IgD-negative memory B cell (primary cell): Measurements from ENCODE around the gene PDE8A. TPM values are rescaled to one million over a fixed set of nuclear protein-coding genes. Genes with fewer than 3 reads are reported as not detected.

Source experiments
- H3K27ac Mint-ChIP-seq, 3 donors: one replicate each; pipeline ENCODE4 v1.8.0; 2020 to 2022; ENCODE audit warnings: mild to moderate bottlenecking in 3 of 3, mixed read lengths in 3 of 3, moderate library complexity in 1 of 3
- H3K27me3 Mint-ChIP-seq: one replicate; pipeline ENCODE4 v1.8.0; 2021; ENCODE audit warnings: mixed read lengths
- H3K36me3 Mint-ChIP-seq: one replicate; pipeline ENCODE4 v1.8.0; 2020; ENCODE audit warnings: mild to moderate bottlenecking, mixed read lengths
- H3K4me1 Mint-ChIP-seq, 3 donors: one replicate each; pipeline ENCODE4 v1.8.0; 2020 to 2022; ENCODE audit warnings: mixed read lengths in 3 of 3, mild to moderate bottlenecking in 1 of 3
- H3K4me3 Mint-ChIP-seq, 4 donors: one replicate each; pipeline ENCODE4 v1.8.0; 2020 to 2022; ENCODE audit warnings: mild to moderate bottlenecking in 4 of 4, mixed read lengths in 4 of 4, moderate library complexity in 3 of 4
- H3K9me3 Mint-ChIP-seq, 3 donors: one replicate each; pipeline ENCODE4 v1.8.0; 2020 to 2021; ENCODE audit warnings: mixed read lengths in 3 of 3, mild to moderate bottlenecking in 1 of 3
- polyA plus RNA-seq: library from polyadenylated mRNA; unstranded; fragments of 300-500 nt; fragmentation: Illumina TruSeq; gene quantifications from one replicate; pipeline ENCODE4 v1.2.3, GENCODE V29; 2021

The PDE8A gene
- polyA plus RNA-seq, 1 donor from 2014 or later = 3.3 TPM

DNA sequence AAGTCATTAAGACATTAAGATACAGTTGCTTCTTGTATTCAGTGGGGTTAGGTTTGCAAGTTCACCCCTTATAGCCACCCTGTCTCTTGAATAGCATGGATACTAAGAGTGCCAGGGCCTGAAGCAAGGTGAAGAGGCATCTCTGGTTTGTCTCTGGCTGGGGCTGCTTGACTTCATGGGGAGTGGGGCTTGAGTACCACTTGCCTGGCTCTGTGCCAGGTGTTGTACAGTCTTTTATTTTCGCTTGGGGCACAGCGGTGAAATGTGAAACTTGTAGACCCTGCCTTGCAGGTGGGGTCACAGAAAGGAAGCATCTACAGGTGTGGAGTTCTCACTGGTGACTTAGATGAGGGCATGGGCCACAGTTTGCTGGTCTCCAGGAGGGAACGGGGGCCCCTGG lies 152.1 kb downstream of the PDE8A start:
- peaks cover 33% of the 10 kb centered on the region for H3K36me3 Mint-ChIP-seq
- no peak overlapping the region for H3K4me3 Mint-ChIP-seq
- no peaks in the 10 kb centered on the region for H3K27me3 Mint-ChIP-seq
- no peaks in the 10 kb centered on the region for H3K4me1 Mint-ChIP-seq
- H3K27ac Mint-ChIP-seq = no peak overlapping the region
- peaks cover 2 to 5% (median 4%) of the 10 kb centered on the region in 3 donors for H3K9me3 Mint-ChIP-seq

DNA sequence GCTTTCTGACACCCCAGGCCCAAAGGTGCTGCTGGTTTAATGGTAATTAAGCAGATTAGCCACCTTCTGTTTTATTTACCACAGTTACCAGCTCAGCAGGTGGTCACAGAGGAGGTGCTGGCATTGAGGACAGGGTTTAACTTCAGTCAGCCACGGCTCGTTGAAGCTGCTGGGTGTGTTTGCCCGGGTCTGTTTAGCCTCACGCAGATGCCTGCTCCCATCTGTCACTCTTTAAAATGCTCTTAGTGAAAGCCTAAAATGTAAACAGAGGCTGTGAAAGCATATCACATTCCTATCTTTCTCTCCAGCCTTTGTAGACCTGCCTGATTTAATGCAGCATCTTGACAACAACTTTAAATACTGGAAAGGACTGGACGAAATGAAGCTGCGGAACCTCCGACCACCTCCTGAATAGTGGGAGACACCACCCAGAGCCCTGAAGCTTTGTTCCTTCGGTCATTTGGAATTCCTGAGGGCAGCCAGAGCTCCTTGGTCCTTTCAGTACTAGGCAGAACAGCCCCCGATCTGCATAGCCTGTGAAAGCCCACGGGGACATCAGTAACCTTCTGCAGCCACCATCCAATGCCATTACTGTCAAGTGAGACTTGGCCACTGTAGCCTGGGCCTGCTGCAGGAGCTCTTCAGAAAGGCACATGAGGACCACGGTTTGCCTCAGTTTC lies 156.0 kb downstream of the PDE8A start:
- H3K4me1 Mint-ChIP-seq = peaks cover 0 to 3% (median 0%) of the 10 kb centered on the region in 3 donors
- no peak overlapping the region for H3K4me3 Mint-ChIP-seq
- no peak overlapping the region for H3K27ac Mint-ChIP-seq
- H3K9me3 Mint-ChIP-seq = peaks cover 0 to 2% (median 0%) of the 10 kb centered on the region in 3 donors
- no peaks in the 10 kb centered on the region for H3K27me3 Mint-ChIP-seq
- peaks cover 20% of the 10 kb centered on the region for H3K36me3 Mint-ChIP-seq

DNA sequence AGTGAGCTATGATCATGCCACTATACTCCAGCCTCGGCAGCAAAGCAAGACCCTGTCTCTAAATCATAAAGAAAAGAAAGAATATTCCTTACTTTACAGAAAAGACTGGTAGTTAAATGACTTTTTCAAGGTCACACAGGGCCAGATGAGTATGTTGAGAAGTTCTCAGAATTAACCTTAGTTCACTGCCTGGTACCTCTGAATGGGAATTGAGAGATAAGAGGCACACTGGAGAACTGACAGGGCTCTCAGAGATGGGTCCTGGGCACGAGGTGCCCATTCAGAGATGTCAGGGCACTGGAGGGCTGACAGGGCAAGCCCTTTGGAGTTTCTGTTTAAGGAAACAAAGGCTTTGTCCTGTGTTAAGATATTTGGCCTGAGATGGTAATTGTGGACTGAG lies 157.7 kb downstream of the PDE8A start:
- no peak overlapping the region for H3K27ac Mint-ChIP-seq
- H3K9me3 Mint-ChIP-seq = no peaks in the 10 kb centered on the region
- H3K4me3 Mint-ChIP-seq = no peak overlapping the region

DNA sequence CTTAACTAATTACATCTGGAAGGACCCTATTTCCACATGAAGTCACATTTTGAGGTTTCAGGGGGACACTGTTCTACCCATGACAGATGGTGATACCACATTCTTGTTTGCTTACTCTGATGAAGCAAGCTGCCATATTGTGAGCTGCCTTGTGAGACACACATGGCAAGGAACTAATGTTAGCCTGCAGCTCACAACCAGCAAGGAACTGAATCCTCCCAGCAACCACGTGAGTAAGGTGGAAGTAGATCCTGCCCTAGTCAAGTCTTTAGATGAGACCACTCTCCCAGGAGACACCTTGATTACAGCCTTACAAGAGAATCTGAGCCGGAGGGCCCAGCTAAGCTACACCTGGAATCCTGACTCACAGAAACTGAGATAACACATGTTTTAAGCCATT lies 160.1 kb downstream of the PDE8A start:
- H3K4me1 Mint-ChIP-seq = peaks cover 0 to 3% (median 0%) of the 10 kb centered on the region in 3 donors
- H3K27me3 Mint-ChIP-seq = peaks cover 2% of the 10 kb centered on the region
- no peaks in the 10 kb centered on the region for H3K9me3 Mint-ChIP-seq
- no peak overlapping the region for H3K4me3 Mint-ChIP-seq
- peak overlapping the region in 1 of 3 donors; percentile 1 for H3K27ac Mint-ChIP-seq
- peaks cover 4% of the 10 kb centered on the region for H3K36me3 Mint-ChIP-seq

More for the DNA sequence above, 157.7 kb downstream of the PDE8A start:
- Mint-ChIP-seq H3K27me3 (no peaks in the 10 kb centered on the region), H3K36me3 (peaks cover 11% of the 10 kb centered on the region), H3K4me1 (peaks cover 0 to 3% (median 0%) of the 10 kb centered on the region in 3 donors)

DNA sequence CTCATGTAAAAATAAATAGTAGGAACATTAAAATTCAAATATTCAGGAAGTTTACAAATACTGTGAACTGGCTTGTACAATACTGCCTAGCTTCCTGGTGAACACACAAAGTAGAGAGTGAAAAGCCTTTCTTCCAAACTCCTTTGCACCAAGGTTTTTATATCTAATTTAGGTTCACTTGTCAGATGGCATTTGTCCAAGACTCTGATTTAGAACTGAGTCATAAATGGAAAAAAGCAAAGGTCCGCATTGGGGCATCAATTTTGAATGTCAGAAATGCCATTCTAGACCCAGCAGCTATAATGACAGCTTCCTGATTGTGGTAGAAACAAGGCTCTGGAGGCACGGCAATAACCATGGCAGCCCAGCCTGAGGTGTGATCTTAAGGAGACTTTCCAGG lies 160.7 kb downstream of the PDE8A start:
- H3K27ac Mint-ChIP-seq = peak overlapping the region in 1 of 3 donors; percentile 1
- no peak overlapping the region for H3K4me3 Mint-ChIP-seq
- peaks cover 0 to 3% (median 0%) of the 10 kb centered on the region in 3 donors for H3K4me1 Mint-ChIP-seq
- peaks cover 2% of the 10 kb centered on the region for H3K27me3 Mint-ChIP-seq
- no peaks in the 10 kb centered on the region for H3K9me3 Mint-ChIP-seq
- H3K36me3 Mint-ChIP-seq = peaks cover 2% of the 10 kb centered on the region

DNA sequence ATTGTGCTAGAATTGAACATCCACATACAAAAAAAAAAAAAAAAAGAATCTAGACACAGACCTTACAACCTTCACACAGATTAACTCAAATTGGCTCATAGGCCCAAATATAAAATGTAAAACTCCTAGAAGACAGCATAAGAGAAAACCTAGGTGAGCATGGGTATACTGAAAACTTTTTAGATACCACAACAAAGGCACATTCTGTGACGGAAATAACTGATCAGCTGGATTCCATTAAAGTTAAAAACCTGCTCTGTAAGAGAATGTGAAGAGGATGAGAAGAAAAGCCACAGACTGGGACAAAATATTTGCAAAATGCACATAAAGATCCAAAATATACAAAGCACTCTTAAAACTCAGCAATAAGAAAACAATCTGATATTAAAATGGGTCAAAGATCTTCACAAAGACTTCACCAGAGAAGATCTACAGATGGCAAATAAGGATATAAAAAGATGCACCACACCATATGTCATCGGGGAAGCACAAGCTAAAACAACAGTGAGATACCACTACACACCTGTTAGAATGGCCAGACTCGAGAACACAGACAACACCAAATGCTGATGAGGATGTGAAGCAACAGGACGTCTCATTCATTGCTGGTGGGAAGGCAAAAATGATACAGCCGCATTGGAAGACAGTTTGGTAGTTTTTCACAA lies 167.9 kb downstream of the PDE8A start:
- Mint-ChIP-seq H3K4me3 (no peak overlapping the region), H3K27me3 (peaks cover 7% of the 10 kb centered on the region), H3K36me3 (peaks cover 1% of the 10 kb centered on the region), H3K27ac (no peak overlapping the region), H3K9me3 (peaks cover 0 to 7% (median 5%) of the 10 kb centered on the region in 3 donors), H3K4me1 (no peaks in the 10 kb centered on the region)

DNA sequence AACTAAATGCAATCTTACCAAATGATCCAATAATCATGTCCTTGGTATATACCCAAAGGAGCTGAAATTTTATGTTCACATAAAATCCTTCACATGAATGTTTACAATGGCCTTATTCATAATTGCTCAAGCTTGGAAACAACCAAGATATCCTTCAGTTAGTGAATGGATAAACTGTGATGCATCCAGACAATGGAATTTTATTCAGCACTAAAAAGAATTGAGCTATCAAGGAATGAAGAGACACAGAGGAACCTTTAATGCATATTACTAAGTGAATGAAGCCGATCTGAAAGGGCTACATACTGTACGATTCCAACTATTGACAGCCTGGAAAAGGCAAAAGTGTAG lies 168.4 kb downstream of the PDE8A start:
- H3K27me3 Mint-ChIP-seq = peaks cover 5% of the 10 kb centered on the region
- peaks cover 1% of the 10 kb centered on the region for H3K36me3 Mint-ChIP-seq
- H3K27ac Mint-ChIP-seq = no peak overlapping the region
- peaks cover 0 to 7% (median 5%) of the 10 kb centered on the region in 3 donors for H3K9me3 Mint-ChIP-seq
- no peak overlapping the region for H3K4me3 Mint-ChIP-seq
- H3K4me1 Mint-ChIP-seq = no peaks in the 10 kb centered on the region

DNA sequence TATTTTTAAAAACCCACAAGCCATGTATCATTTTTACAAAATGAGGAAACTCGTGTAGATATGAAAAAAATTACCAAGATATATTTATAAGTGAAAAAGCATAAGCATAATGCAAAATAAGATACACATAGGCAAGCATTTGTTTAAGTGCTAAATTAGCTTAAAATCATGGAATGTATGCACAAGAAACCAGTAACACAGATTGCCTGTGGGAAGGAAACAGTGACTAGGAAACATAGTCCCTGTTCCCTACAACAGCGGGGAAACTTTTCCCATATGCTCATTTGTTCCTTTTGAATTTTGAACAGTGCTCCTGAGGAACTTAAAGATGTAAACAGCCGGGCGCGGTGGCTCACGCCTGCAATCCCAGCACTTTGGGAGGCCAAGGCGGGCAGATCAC lies 169.5 kb downstream of the PDE8A start:
- peaks cover 5% of the 10 kb centered on the region for H3K27me3 Mint-ChIP-seq
- no peak overlapping the region for H3K4me3 Mint-ChIP-seq
- H3K9me3 Mint-ChIP-seq = peaks cover 0 to 7% (median 5%) of the 10 kb centered on the region in 3 donors
- H3K4me1 Mint-ChIP-seq = no peaks in the 10 kb centered on the region
- H3K27ac Mint-ChIP-seq = peak overlapping the region in 1 of 3 donors; percentile 41
- H3K36me3 Mint-ChIP-seq = peaks cover 1% of the 10 kb centered on the region

DNA sequence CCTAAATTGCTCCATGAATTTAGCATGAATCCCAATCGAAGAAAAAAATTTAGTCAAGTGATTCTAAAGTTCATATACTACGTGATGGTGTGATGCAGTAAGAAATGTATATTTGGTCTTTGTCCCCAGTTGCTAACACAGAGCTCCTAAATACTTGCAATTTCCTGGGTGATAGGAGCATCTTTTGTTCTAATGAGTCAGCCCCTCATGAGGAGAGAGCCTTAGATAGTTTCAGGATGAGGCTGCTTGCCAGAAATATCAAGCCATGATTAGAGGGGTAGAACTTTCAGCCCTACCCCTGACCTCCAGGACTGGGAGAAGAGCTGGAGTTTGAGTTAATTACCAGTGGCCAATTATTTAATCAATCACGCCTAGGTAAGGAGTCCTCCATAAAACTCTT lies 170.2 kb downstream of the PDE8A start:
- no peak overlapping the region for H3K4me3 Mint-ChIP-seq
- H3K4me1 Mint-ChIP-seq = peaks cover 0 to 2% (median 0%) of the 10 kb centered on the region in 3 donors
- H3K9me3 Mint-ChIP-seq = peaks cover 0 to 7% (median 5%) of the 10 kb centered on the region in 3 donors
- peaks cover 3% of the 10 kb centered on the region for H3K36me3 Mint-ChIP-seq
- peaks cover 8% of the 10 kb centered on the region for H3K27me3 Mint-ChIP-seq
- peak overlapping the region in 1 of 3 donors; percentile 90 for H3K27ac Mint-ChIP-seq

DNA sequence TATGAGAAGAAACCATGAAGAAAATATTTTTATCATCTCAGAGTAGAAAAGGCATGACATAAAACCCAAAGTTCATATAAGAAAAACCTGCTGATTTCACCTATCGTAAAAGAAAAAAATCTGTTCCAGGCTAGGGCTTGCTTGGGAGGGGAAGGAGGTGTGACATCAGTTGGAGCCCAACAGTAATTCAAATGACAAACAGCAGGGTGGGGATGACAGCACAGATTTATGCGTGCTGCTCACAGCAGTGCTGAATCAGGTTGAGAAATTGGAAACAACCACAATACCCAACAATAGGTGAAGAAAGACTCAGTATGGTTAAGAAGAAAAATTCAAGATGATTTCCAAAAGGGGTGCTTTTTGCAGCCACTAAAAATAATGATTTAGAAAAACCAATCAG lies 172.4 kb downstream of the PDE8A start:
- no peak overlapping the region for H3K4me3 Mint-ChIP-seq
- H3K9me3 Mint-ChIP-seq = peaks cover 0 to 7% (median 5%) of the 10 kb centered on the region in 3 donors
- peaks cover 0 to 2% (median 0%) of the 10 kb centered on the region in 3 donors for H3K4me1 Mint-ChIP-seq
- peaks cover 8% of the 10 kb centered on the region for H3K27me3 Mint-ChIP-seq
- H3K27ac Mint-ChIP-seq = peak overlapping the region in 1 of 3 donors; percentile 81
- peaks cover 3% of the 10 kb centered on the region for H3K36me3 Mint-ChIP-seq

DNA sequence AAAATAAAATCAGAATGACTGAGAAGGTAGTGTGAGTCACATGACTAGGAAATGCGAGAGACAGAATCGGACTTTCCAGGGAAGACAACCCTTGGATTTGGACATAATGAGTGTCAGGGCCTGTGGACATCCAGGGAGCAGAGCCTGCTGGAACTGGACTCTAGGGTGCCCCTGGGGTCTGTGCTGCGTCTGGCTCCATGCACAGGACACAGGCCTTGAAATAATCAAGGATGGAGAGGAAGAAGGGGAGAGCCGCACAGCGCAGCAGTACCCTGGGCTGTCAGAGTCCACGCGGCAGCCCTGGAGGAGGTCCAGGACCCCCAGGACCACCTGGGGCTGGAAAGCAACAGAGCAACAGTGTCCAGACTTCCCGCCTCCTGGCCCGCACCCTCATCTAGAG lies 173.7 kb downstream of the PDE8A start:
- H3K36me3 Mint-ChIP-seq = peaks cover 3% of the 10 kb centered on the region
- H3K4me1 Mint-ChIP-seq = peaks cover 0 to 2% (median 0%) of the 10 kb centered on the region in 3 donors
- no peak overlapping the region for H3K27ac Mint-ChIP-seq
- no peak overlapping the region for H3K4me3 Mint-ChIP-seq
- H3K27me3 Mint-ChIP-seq = peaks cover 8% of the 10 kb centered on the region
- peaks cover 0 to 12% (median 5%) of the 10 kb centered on the region in 3 donors for H3K9me3 Mint-ChIP-seq

DNA sequence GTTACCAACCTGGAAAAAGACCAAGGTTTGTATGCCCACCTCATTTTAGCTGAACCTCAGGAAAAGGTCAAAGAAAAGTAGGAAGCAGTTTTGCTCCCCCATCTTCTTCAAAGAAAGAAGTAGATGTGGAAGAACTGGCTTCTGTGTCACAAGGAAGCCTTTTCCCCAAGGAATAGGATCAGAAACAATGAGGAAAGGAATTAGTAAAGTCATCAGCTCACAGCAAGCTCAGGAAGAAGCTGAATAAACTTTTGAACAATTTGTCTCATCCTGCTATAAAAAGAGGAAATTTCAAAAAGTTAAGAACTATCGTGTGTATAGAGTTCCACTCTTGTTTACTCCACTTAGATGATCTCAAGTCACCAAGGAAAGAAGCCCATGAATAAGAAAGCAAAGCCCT lies 174.2 kb downstream of the PDE8A start:
- H3K4me3 Mint-ChIP-seq = no peak overlapping the region
- peaks cover 0 to 2% (median 0%) of the 10 kb centered on the region in 3 donors for H3K4me1 Mint-ChIP-seq
- peaks cover 8% of the 10 kb centered on the region for H3K27me3 Mint-ChIP-seq
- H3K36me3 Mint-ChIP-seq = peaks cover 3% of the 10 kb centered on the region
- H3K27ac Mint-ChIP-seq = no peak overlapping the region
- peaks cover 0 to 12% (median 5%) of the 10 kb centered on the region in 3 donors for H3K9me3 Mint-ChIP-seq

DNA sequence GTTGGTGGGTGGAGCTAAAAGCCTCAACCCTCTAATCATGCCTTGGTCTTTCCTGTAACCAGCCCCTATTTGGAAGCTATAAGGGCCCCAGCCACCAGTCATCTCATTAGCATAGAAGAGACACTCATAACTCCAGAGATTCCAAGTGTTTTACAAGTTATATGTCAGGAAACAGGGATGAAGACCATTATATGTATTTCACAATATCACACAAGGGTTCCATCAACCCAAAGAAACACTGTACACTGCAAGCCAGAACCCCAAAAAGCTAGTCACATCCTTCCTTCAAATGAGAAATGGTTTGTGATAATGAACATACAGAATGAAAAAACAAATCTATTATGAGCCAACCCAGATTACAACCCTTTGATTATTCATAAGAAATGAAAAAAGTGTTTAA lies 175.7 kb downstream of the PDE8A start:
- H3K9me3 Mint-ChIP-seq = peaks cover 0 to 12% (median 7%) of the 10 kb centered on the region in 3 donors
- H3K27ac Mint-ChIP-seq = no peak overlapping the region
- peaks cover 5% of the 10 kb centered on the region for H3K36me3 Mint-ChIP-seq
- H3K27me3 Mint-ChIP-seq = peaks cover 8% of the 10 kb centered on the region
- peaks cover 0 to 2% (median 0%) of the 10 kb centered on the region in 3 donors for H3K4me1 Mint-ChIP-seq
- H3K4me3 Mint-ChIP-seq = no peak overlapping the region

DNA sequence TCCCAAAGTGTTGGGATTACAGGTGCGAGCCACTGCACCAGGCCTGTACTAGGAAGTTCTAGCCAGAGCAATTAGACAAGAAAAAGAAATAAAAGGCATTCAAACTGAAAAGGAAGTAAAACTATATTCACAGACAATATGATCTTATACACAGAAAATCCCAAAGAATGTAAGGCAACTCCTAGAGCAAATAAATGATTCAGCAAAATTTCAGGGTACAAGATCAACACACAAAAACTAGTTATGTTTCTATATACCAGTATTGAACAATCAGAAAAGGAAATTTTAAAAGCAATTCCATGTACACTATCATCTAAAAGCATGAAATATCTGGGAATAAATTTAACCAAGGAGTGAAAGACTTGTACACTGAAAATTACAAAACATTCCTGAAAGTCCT lies 180.6 kb downstream of the PDE8A start:
- H3K36me3 Mint-ChIP-seq = peaks cover 10% of the 10 kb centered on the region
- peak overlapping the region in 1 of 4 donors; percentile 83 for H3K4me3 Mint-ChIP-seq
- no peak overlapping the region for H3K27ac Mint-ChIP-seq
- no peaks in the 10 kb centered on the region for H3K27me3 Mint-ChIP-seq
- H3K9me3 Mint-ChIP-seq = peaks cover 0 to 15% (median 14%) of the 10 kb centered on the region in 3 donors
- H3K4me1 Mint-ChIP-seq = no peaks in the 10 kb centered on the region

DNA sequence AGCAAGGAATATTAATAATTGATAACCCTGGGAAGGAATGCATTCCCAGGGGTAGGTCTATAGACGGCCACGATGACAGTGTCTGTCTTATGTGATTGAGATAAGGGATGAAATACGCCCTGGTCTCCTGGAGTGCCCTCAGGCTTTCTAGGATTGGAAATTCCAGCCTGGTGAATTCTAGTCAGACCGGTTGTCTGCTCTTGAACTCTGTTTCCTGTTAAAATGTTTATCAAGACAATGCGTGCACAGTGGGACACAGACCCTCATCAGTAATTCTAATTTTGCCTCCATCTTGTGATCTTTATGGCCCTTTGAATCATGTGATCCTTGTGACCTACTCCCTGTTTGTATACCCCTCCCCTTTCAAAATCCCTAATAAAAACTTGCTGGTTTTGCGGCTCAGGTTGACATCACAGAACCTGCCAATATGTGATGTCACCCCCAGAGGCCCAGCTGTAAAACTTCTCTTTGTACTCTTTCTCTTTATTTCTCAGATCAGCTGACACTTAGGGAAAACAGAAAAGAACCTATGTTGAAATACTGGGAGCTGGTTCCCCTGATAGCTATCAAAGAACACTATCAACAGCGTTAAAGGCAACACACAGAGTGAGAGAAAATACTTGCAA lies 183.3 kb downstream of the PDE8A start:
- Mint-ChIP-seq H3K27ac (peak overlapping the region in 1 of 3 donors; percentile 57), H3K36me3 (peaks cover 10% of the 10 kb centered on the region)

More for the DNA sequence above, 183.3 kb downstream of the PDE8A start:
- peaks cover 5% of the 10 kb centered on the region for H3K27me3 Mint-ChIP-seq
- H3K4me1 Mint-ChIP-seq = peaks cover 0 to 9% (median 5%) of the 10 kb centered on the region in 3 donors
- no peak overlapping the region for H3K4me3 Mint-ChIP-seq
- peaks cover 0 to 15% (median 9%) of the 10 kb centered on the region in 3 donors for H3K9me3 Mint-ChIP-seq
